Activated naive CD8-positive, alpha-beta T cell treated with anti-CD3 and anti-CD28 coated beads, Interleukin-2, amount 50 U/mL, for 16 hours (primary cell): Measurements from ENCODE around the gene FMO5.
"Not testable (repeated sequence)": the region's sequence is repeated elsewhere in the genome, so short reads cannot be mapped to it uniquely, and the experiment has no call there.

Experiments used
- DNase-seq: peaks from one replicate; pipeline ENCODE4 v3.0.0-alpha.2; 2020; ENCODE audit warnings: low read depth, low spot score

The FMO5 gene

GRCh38 chr1:147225193-147225730 lies at the start of gene FMO5:
FMO5 (minus strand) TSS chr1:147225339; CDS start chr1:147225029, 310 bp downstream.
- DNase-seq: no peak

- DNase-seq: no peak
Observed at GRCh38 chr1:147273409-147274336, 48.5 kb upstream of the FMO5 start.

GRCh38 chr1:147272042-147272441 lies 46.9 kb upstream of the FMO5 start:
- no peak for DNase-seq

- DNase-seq: no peak
Observed at GRCh38 chr1:147270721-147271120, 45.6 kb upstream of the FMO5 start.

GRCh38 chr1:147267711-147268110 lies 42.6 kb upstream of the FMO5 start:
- no peak for DNase-seq

GRCh38 chr1:147266381-147266780 lies 41.2 kb upstream of the FMO5 start:
- no peak for DNase-seq

GRCh38 chr1:147264158-147264768 lies 39.1 kb upstream of the FMO5 start:
- DNase-seq: no peak

GRCh38 chr1:147260956-147261355 lies 35.8 kb upstream of the FMO5 start:
- DNase-seq: no peak

- no peak for DNase-seq
Observed at GRCh38 chr1:147252540-147252939, 27.4 kb upstream of the FMO5 start.

- no peak for DNase-seq
Observed at GRCh38 chr1:147247656-147248238, 22.6 kb upstream of the FMO5 start.

GRCh38 chr1:147246910-147247655 lies 21.9 kb upstream of the FMO5 start:
- DNase-seq: no peak

GRCh38 chr1:147246044-147246690 lies 21.0 kb upstream of the FMO5 start:
- DNase-seq: no peak

- DNase-seq: no peak
Observed at GRCh38 chr1:147245586-147246021, 20.5 kb upstream of the FMO5 start.

GRCh38 chr1:147245129-147245528 lies 20.0 kb upstream of the FMO5 start:
- DNase-seq: no peak

- DNase-seq: no peak
Observed at GRCh38 chr1:147243841-147244240, 18.7 kb upstream of the FMO5 start.

- DNase-seq: no peak
Observed at GRCh38 chr1:147243228-147243685, 18.1 kb upstream of the FMO5 start.

- DNase-seq: peak; percentile 82
Observed at GRCh38 chr1:147242449-147243227, 17.5 kb upstream of the FMO5 start, which contains the start of gene CHD1L. CHD1L (plus strand) TSS chr1:147242684; CDS start chr1:147242704, 20 bp downstream.

GRCh38 chr1:147241934-147242448 lies 16.9 kb upstream of the FMO5 start:
- no peak for DNase-seq

- DNase-seq: not testable (repeated sequence)
Observed at GRCh38 chr1:147240131-147240721, 15.1 kb upstream of the FMO5 start.
